Activated naive CD8-positive, alpha-beta T cell treated with anti-CD3 and anti-CD28 coated beads, Interleukin-2, amount 10 ng/mL, durations not matched to agents 7 days and 5 days (primary cell): ENCODE data around the gene WDR93. TPM values are rescaled to one million over a fixed set of nuclear protein-coding genes. Genes with fewer than 3 reads are reported as not detected.

ENCODE experiments used
- ATAC-seq: fragments of 150-1000 bp; cut with Tn5 transposase; one replicate; pipeline ENCODE4 v1.10.0; 2021; ENCODE audit warnings: low read depth, moderate library complexity
- POLR2A ChIA-PET: fragments of 350-600 bp; sonication (Branson Sonifier 250); formaldehyde crosslinking; loops from one replicate; lab custom pipeline; 2021; ENCODE audit warnings: antibody characterized with exemption; lab: Charles Lee
- DNase-seq: peaks from one replicate; pipeline ENCODE4 v3.0.0; 2021
- H3K27ac Mint-ChIP-seq: one replicate; pipeline ENCODE4 v1.8.0; 2022; ENCODE audit warnings: mild to moderate bottlenecking, mixed read lengths
- H3K27me3 Mint-ChIP-seq: one replicate; pipeline ENCODE4 v1.8.0; 2022; ENCODE audit warnings: mild to moderate bottlenecking, moderate library complexity, mixed read lengths
- H3K36me3 Mint-ChIP-seq: one replicate; pipeline ENCODE4 v1.8.0; 2021; ENCODE audit warnings: mild to moderate bottlenecking, mixed read lengths
- H3K4me1 Mint-ChIP-seq: one replicate; pipeline ENCODE4 v1.8.0; 2021; ENCODE audit warnings: mixed read lengths
- H3K4me3 Mint-ChIP-seq: one replicate; pipeline ENCODE4 v1.8.0; 2022; ENCODE audit warnings: mild to moderate bottlenecking, moderate library complexity, mixed read lengths
- H3K9me3 Mint-ChIP-seq: one replicate; pipeline ENCODE4 v1.8.0; 2021; ENCODE audit warnings: mixed read lengths
- total RNA-seq, 2 experiments: library from RNA; stranded (reverse); gene quantifications; one replicate each; pipeline ENCODE4 v1.2.3, GENCODE V29; 2021

WDR93 gene
- total RNA-seq, 2 experiments from 2014 or later = not detected

- no peaks in the 10 kb centered on the region for H3K9me3 Mint-ChIP-seq
- DNase-seq (no peak), ATAC-seq (no peak)
- no peak overlapping the region for H3K4me3 Mint-ChIP-seq
- peaks cover 22% of the 10 kb centered on the region for H3K27me3 Mint-ChIP-seq
- no peak overlapping the region for H3K27ac Mint-ChIP-seq
- H3K36me3 Mint-ChIP-seq = no peaks in the 10 kb centered on the region
- POLR2A ChIA-PET = no interaction called here
- peaks cover 7% of the 10 kb centered on the region for H3K4me1 Mint-ChIP-seq
Measured at GRCh38 chr15:89666858-89667705, 23.5 kb upstream of the WDR93 start.

DNA sequence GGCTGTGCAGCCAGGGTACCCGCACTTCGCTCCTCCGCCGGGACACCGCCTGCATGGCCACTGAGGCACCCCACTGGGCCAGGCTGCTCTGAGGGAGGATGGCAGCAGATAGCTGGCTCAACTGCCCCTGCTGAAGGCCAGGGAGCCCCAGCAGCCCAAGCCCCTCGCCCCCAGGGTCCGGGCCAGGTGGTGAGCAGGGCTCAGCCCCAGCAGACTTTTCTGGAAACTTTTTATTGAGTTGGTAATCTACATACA, 23.0 kb upstream of the WDR93 start:
- DNase-seq (no peak), ATAC-seq (no peak)
- POLR2A ChIA-PET = no interaction called here
- Mint-ChIP-seq H3K4me3 (no peak overlapping the region), H3K36me3 (no peaks in the 10 kb centered on the region), H3K9me3 (no peaks in the 10 kb centered on the region), H3K27me3 (peaks cover 16% of the 10 kb centered on the region), H3K4me1 (peaks cover 8% of the 10 kb centered on the region), H3K27ac (no peak overlapping the region)

DNA sequence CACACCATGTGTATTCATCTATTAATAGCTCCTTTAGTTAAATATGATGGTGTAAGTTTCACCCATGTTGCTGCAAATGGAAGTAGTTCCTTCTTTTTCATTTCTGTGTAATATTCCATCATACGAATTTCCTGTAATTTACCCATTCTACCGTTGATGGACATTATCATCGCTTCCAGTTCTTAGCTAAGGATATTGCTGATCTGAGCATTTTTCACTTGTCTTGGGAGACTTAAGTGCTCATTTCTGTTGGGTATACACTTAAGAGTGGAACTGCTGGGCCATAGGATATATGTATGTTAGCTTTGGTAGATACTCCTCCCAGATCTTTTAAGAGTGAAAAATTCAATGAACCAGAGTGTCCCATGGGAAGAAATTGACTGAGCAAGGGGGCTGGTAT, 22.4 kb upstream of the WDR93 start:
- ATAC-seq = no peak
- no peak overlapping the region for H3K4me3 Mint-ChIP-seq
- DNase-seq = no peak
- no peaks in the 10 kb centered on the region for H3K9me3 Mint-ChIP-seq
- no peaks in the 10 kb centered on the region for H3K36me3 Mint-ChIP-seq
- peaks cover 13% of the 10 kb centered on the region for H3K27me3 Mint-ChIP-seq
- no peak overlapping the region for H3K27ac Mint-ChIP-seq
- POLR2A ChIA-PET = no interaction called here
- H3K4me1 Mint-ChIP-seq = peaks cover 8% of the 10 kb centered on the region

DNA sequence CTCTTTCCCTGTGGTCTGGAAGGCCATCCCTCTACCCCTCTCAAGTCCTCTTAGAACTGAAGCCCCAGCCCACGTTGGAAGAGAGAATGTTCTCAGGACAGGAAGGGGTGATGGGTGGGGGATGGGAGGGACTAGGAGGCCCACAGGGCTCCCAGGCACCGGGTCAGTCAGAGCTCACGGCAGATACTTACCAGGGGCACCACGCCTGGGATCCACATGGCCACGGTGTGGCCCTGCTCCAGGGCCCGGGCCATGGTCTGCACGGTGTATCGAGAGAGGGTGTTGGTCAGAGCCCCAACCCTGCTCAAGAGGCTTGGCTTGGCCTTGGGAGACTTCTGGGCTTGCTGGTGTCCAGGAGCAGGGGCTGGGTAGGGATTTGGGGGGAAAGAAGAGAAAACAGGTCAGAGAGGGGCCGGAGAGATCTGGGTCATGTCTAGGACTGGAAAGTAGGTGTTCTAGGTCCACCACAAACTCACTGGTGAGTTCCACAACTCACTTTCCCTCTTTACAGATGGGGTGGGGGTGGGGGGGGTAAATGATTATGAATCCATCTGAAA, 21.2 kb upstream of the WDR93 start:
- no peak for ATAC-seq
- no peak overlapping the region for H3K27ac Mint-ChIP-seq
- H3K4me1 Mint-ChIP-seq = peaks cover 8% of the 10 kb centered on the region
- no peak overlapping the region for H3K4me3 Mint-ChIP-seq
- peaks cover 13% of the 10 kb centered on the region for H3K27me3 Mint-ChIP-seq
- no peaks in the 10 kb centered on the region for H3K36me3 Mint-ChIP-seq
- no peak for DNase-seq
- no peaks in the 10 kb centered on the region for H3K9me3 Mint-ChIP-seq
- POLR2A ChIA-PET = no interaction called here

GRCh38 chr15:89669941-89670340, 20.7 kb upstream of the WDR93 start:
- no peak for DNase-seq
- Mint-ChIP-seq H3K4me1 (peaks cover 7% of the 10 kb centered on the region), H3K27me3 (peaks cover 10% of the 10 kb centered on the region), H3K27ac (no peak overlapping the region), H3K4me3 (no peak overlapping the region), H3K9me3 (no peaks in the 10 kb centered on the region), H3K36me3 (no peaks in the 10 kb centered on the region)
- POLR2A ChIA-PET = no interaction called here
- ATAC-seq = no peak

DNA sequence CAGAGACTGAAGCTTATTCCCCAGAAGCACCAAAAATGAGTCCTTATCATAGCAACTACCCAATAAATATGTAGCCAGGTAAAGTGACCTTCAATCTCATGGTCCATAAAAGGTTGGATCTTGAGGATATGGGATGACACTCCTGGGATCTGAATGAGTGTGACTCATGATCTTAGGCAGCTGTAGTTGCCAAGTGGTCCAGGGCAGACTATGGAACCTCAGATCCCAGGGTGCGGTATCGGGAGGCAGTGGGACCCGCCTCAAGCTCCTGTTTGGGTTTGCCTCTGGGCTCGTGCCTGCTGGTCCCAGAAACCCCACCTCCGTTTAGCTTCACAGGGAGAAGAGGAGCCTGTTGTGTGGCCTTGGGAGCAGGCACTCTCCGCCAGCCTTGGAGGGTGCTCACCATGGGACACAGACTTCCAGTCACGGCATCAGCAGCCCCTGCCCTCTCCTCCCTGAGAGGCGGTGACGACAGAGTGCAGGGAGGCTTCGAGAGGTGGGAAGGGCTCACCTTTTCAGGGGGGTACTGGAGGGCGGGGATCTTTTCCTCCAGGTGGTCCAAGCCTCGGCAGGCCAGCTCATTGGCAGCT, 19.5 kb upstream of the WDR93 start:
- no peak for DNase-seq
- peaks cover 8% of the 10 kb centered on the region for H3K27me3 Mint-ChIP-seq
- H3K36me3 Mint-ChIP-seq = no peaks in the 10 kb centered on the region
- ATAC-seq = no peak
- H3K9me3 Mint-ChIP-seq = no peaks in the 10 kb centered on the region
- no peak overlapping the region for H3K4me3 Mint-ChIP-seq
- peaks cover 6% of the 10 kb centered on the region for H3K4me1 Mint-ChIP-seq
- POLR2A ChIA-PET = no interaction called here
- no peak overlapping the region for H3K27ac Mint-ChIP-seq

DNA sequence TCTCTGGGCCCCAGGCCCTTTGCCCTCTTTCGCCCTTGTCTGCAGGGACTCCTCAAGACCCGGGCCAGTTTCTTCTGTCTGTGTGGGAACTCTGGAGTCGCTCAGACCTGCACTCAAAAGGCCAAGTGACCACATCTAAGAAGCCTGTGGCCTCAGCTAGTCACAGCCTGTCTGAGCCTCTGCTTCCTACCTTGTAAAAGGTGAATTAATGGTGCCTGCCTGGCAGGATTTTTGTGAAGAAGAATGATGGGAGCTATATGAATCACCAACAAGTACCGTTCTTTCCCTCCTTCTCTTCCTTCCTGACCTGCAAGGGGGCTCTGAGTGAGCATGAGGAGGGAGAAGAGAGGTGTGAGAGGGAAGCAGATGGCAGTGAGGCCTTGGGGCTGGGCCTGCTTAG, 18.9 kb upstream of the WDR93 start:
- ATAC-seq (no peak), DNase-seq (no peak)
- Mint-ChIP-seq H3K36me3 (no peaks in the 10 kb centered on the region), H3K27me3 (peaks cover 3% of the 10 kb centered on the region), H3K9me3 (no peaks in the 10 kb centered on the region), H3K27ac (no peak overlapping the region), H3K4me1 (peaks cover 6% of the 10 kb centered on the region), H3K4me3 (no peak overlapping the region)
- POLR2A ChIA-PET = no interaction called here

GRCh38 chr15:89672221-89673164, 18.1 kb upstream of the WDR93 start:
- no peak for ATAC-seq
- Mint-ChIP-seq H3K27me3 (peaks cover 2% of the 10 kb centered on the region), H3K36me3 (no peaks in the 10 kb centered on the region), H3K9me3 (no peaks in the 10 kb centered on the region), H3K27ac (no peak overlapping the region), H3K4me3 (no peak overlapping the region), H3K4me1 (peaks cover 6% of the 10 kb centered on the region)
- DNase-seq = no peak
- POLR2A ChIA-PET = no interaction called here

GRCh38 chr15:89673165-89673512, 17.5 kb upstream of the WDR93 start:
- H3K36me3 Mint-ChIP-seq = no peaks in the 10 kb centered on the region
- DNase-seq (peak; percentile 48), ATAC-seq (peak; percentile 54)
- H3K27me3 Mint-ChIP-seq = no peaks in the 10 kb centered on the region
- H3K27ac Mint-ChIP-seq = no peak overlapping the region
- peaks cover 6% of the 10 kb centered on the region for H3K4me1 Mint-ChIP-seq
- H3K9me3 Mint-ChIP-seq = no peaks in the 10 kb centered on the region
- POLR2A ChIA-PET = no interaction called here
- no peak overlapping the region for H3K4me3 Mint-ChIP-seq

GRCh38 chr15:89674526-89674925, 16.1 kb upstream of the WDR93 start:
- Mint-ChIP-seq H3K27me3 (peaks cover 3% of the 10 kb centered on the region), H3K27ac (no peak overlapping the region), H3K36me3 (no peaks in the 10 kb centered on the region), H3K4me3 (no peak overlapping the region), H3K4me1 (peaks cover 6% of the 10 kb centered on the region), H3K9me3 (no peaks in the 10 kb centered on the region)
- POLR2A ChIA-PET = interaction anchor here (0.7 kb wide), 1 partner anchor 14 kb away, joined by 4 read pairs; no protein-coding TSS in a partner anchor
- ATAC-seq = no peak
- no peak for DNase-seq

DNA sequence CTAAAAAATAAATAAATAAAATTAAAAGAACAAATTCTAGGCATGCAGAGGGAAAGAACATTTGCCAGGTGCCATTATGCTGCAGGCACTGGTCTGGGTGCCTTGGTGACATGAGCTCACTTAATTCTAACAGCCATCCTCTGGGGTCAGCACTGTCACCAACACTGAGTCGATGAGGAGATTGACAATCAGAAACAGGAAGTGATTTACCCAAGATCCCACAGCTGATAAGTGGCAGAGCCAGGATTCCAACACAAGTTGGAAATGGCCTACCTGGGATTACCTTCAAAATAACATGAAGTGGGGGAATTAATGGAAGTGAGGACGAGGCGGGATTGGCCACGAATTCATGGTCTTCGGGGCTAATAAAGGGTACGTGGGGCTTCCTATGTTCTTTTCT, 15.0 kb upstream of the WDR93 start:
- DNase-seq (no peak), ATAC-seq (no peak)
- POLR2A ChIA-PET = no interaction called here
- Mint-ChIP-seq H3K27ac (no peak overlapping the region), H3K9me3 (no peaks in the 10 kb centered on the region), H3K4me1 (peaks cover 6% of the 10 kb centered on the region), H3K27me3 (peaks cover 5% of the 10 kb centered on the region), H3K4me3 (no peak overlapping the region), H3K36me3 (no peaks in the 10 kb centered on the region)

DNA sequence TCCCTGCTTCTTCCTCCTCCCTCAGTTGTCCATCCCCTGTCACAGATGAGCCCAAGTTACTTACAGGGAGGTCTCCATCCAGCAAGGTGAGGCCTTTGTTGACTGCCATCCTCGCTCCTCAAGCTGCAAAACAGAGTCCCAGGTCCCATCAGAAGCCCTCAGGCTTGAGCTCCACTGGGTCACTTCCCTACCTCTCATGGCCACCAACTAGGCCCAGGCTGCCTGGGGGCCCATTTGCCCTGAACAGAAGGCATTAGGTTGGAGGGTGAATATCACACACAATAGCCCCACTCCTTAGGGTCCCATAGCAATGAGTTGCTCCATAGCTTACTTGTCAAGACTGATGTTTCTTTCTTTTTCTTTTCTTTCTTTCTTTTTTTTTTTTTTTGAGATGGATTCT, 13.2 kb upstream of the WDR93 start:
- Mint-ChIP-seq H3K4me3 (no peak overlapping the region), H3K36me3 (no peaks in the 10 kb centered on the region), H3K9me3 (no peaks in the 10 kb centered on the region), H3K27me3 (peaks cover 6% of the 10 kb centered on the region), H3K27ac (no peak overlapping the region), H3K4me1 (no peaks in the 10 kb centered on the region)
- ATAC-seq (no peak), DNase-seq (no peak)
- POLR2A ChIA-PET = no interaction called here

- Mint-ChIP-seq H3K36me3 (no peaks in the 10 kb centered on the region), H3K9me3 (no peaks in the 10 kb centered on the region), H3K27ac (no peak within 1 kb of the TSS), H3K4me1 (no peaks in the 10 kb centered on the region), H3K27me3 (peaks cover 6% of the 10 kb centered on the region), H3K4me3 (no peak within 1 kb of the TSS)
- POLR2A ChIA-PET = no interaction called here
- DNase-seq (no peak), ATAC-seq (no peak)
Measured at GRCh38 chr15:89679212-89679611, 11.4 kb upstream of the WDR93 start, which contains the start of gene PLIN1. PLIN1 (minus strand) TSS chr15:89679367; CDS start chr15:89677489, 1,878 bp downstream.
